ENCODE results near the gene FMNL2. TPM values are rescaled to one million over a fixed set of nuclear protein-coding genes. Genes with fewer than 3 reads are reported as not detected.

FMNL2 gene
- polyA plus RNA-seq, 1 donor = 35.3 TPM

- H3K36me3 ChIP-seq (ENCODE audit: control insufficient read depth, insufficient read depth, low read length) = no peaks in the 10 kb centered on the region
- no peaks in the 10 kb centered on the region for H3K27me3 ChIP-seq (ENCODE audit: control insufficient read depth, insufficient read depth, low read length)
- no peak overlapping the region for H3K4me3 ChIP-seq (ENCODE audit: low read length)
- no peak for DNase-seq
- WGBS (ENCODE audit: insufficient coverage, low lambda C conversion rate) = 80% methylated on average over 1 of the region's 2 CpGs
- no peaks in the 10 kb centered on the region for H3K4me1 ChIP-seq (ENCODE audit: control insufficient read depth, insufficient read depth, low read length)
- no peaks in the 10 kb centered on the region for H3K9me3 ChIP-seq (ENCODE audit: control insufficient read depth, low read depth, low read length)
- no peak overlapping the region for H3K27ac ChIP-seq (ENCODE audit: low read length)
Measured at GRCh38 chr2:152539424-152539823, 204.4 kb downstream of the FMNL2 start.

- no peaks in the 10 kb centered on the region for H3K4me1 ChIP-seq (ENCODE audit: control insufficient read depth, insufficient read depth, low read length)
- no peak for DNase-seq
- H3K4me3 ChIP-seq (ENCODE audit: low read length) = no peak overlapping the region
- WGBS (ENCODE audit: insufficient coverage, low lambda C conversion rate) = 100% methylated on average over 1 of the region's 3 CpGs
- H3K9me3 ChIP-seq (ENCODE audit: control insufficient read depth, low read depth, low read length) = no peaks in the 10 kb centered on the region
- H3K27me3 ChIP-seq (ENCODE audit: control insufficient read depth, insufficient read depth, low read length) = no peaks in the 10 kb centered on the region
- no peaks in the 10 kb centered on the region for H3K36me3 ChIP-seq (ENCODE audit: control insufficient read depth, insufficient read depth, low read length)
- no peak overlapping the region for H3K27ac ChIP-seq (ENCODE audit: low read length)
Measured at GRCh38 chr2:152541712-152542111, 206.7 kb downstream of the FMNL2 start.

GRCh38 chr2:152542337-152542994 is 207.5 kb downstream of the FMNL2 start:
- H3K27me3 ChIP-seq (ENCODE audit: control insufficient read depth, insufficient read depth, low read length) = no peaks in the 10 kb centered on the region
- DNase-seq = no peak
- no peaks in the 10 kb centered on the region for H3K9me3 ChIP-seq (ENCODE audit: control insufficient read depth, low read depth, low read length)
- no peaks in the 10 kb centered on the region for H3K4me1 ChIP-seq (ENCODE audit: control insufficient read depth, insufficient read depth, low read length)
- peak overlapping the region; percentile 16 for H3K27ac ChIP-seq (ENCODE audit: low read length)
- WGBS (ENCODE audit: insufficient coverage, low lambda C conversion rate) = 100% methylated on average over 2 of the region's 4 CpGs
- no peaks in the 10 kb centered on the region for H3K36me3 ChIP-seq (ENCODE audit: control insufficient read depth, insufficient read depth, low read length)
- no peak overlapping the region for H3K4me3 ChIP-seq (ENCODE audit: low read length)

DNA sequence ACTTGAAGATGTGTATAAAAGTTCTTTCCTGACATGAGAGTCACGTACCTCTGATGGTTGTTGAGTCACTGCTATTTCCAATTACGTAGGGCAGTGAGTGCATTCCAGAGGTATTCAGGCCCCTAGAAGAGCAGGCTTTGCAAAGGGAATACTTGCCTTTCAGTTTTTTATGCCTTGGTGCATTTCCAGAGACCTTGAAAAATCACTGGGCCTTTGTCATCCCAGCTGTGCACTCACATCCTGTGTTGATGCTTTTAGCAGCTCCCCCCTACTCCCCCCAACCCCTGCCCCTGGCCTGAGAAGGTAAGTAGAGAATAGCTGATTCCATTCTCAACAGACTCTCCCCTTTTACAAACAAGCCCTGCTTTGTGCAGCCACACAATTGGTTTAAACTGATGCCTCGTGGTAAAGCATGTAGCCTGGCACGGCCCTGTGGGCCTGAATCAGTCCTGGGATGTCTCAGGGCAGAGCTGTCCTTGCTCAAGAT is 208.1 kb downstream of the FMNL2 start:
- Histone ChIP-seq H3K9me3 (ENCODE audit: control insufficient read depth, low read depth, low read length) (no peaks in the 10 kb centered on the region), H3K4me1 (ENCODE audit: control insufficient read depth, insufficient read depth, low read length) (no peaks in the 10 kb centered on the region), H3K27me3 (ENCODE audit: control insufficient read depth, insufficient read depth, low read length) (no peaks in the 10 kb centered on the region), H3K27ac (ENCODE audit: low read length) (peak overlapping the region; percentile 35), H3K36me3 (ENCODE audit: control insufficient read depth, insufficient read depth, low read length) (no peaks in the 10 kb centered on the region), H3K4me3 (ENCODE audit: low read length) (no peak overlapping the region)
- WGBS (ENCODE audit: insufficient coverage, low lambda C conversion rate) = no CpG with 5 or more reads among the region's 4 CpGs
- DNase-seq = peak; percentile 38 to 50

GRCh38 chr2:152543717-152544116 is 208.7 kb downstream of the FMNL2 start:
- Histone ChIP-seq H3K27ac (ENCODE audit: low read length) (peak overlapping the region; percentile 35), H3K27me3 (ENCODE audit: control insufficient read depth, insufficient read depth, low read length) (no peaks in the 10 kb centered on the region), H3K4me1 (ENCODE audit: control insufficient read depth, insufficient read depth, low read length) (no peaks in the 10 kb centered on the region), H3K9me3 (ENCODE audit: control insufficient read depth, low read depth, low read length) (no peaks in the 10 kb centered on the region), H3K36me3 (ENCODE audit: control insufficient read depth, insufficient read depth, low read length) (no peaks in the 10 kb centered on the region), H3K4me3 (ENCODE audit: low read length) (no peak overlapping the region)
- no CpG with 5 or more reads among the region's 4 CpGs for WGBS (ENCODE audit: insufficient coverage, low lambda C conversion rate)
- no peak for DNase-seq

DNA sequence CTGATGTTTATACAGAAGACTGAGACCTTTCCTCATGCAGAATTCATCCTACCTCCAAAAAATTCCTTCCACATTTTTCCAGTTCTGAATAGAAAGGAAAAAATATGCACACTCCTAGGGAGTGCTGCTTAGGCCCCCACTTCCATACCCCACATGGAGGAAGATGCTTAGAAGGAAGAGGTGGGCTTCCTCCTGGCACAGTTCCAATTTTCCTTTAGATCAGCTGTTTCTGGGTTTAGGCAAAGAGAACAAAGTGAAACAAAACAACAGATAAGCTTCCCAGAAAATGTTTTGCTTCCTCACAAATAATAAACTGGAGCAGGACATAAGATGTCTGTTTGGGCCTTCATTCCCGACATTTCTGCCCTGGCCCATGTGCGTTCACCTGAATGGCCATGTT is 209.7 kb downstream of the FMNL2 start:
- Histone ChIP-seq H3K4me1 (ENCODE audit: control insufficient read depth, insufficient read depth, low read length) (no peaks in the 10 kb centered on the region), H3K27ac (ENCODE audit: low read length) (no peak overlapping the region), H3K27me3 (ENCODE audit: control insufficient read depth, insufficient read depth, low read length) (no peaks in the 10 kb centered on the region), H3K9me3 (ENCODE audit: control insufficient read depth, low read depth, low read length) (no peaks in the 10 kb centered on the region), H3K36me3 (ENCODE audit: control insufficient read depth, insufficient read depth, low read length) (no peaks in the 10 kb centered on the region), H3K4me3 (ENCODE audit: low read length) (no peak overlapping the region)
- WGBS (ENCODE audit: insufficient coverage, low lambda C conversion rate) = no CpG with 5 or more reads among the region's 2 CpGs
- no peak for DNase-seq

DNA sequence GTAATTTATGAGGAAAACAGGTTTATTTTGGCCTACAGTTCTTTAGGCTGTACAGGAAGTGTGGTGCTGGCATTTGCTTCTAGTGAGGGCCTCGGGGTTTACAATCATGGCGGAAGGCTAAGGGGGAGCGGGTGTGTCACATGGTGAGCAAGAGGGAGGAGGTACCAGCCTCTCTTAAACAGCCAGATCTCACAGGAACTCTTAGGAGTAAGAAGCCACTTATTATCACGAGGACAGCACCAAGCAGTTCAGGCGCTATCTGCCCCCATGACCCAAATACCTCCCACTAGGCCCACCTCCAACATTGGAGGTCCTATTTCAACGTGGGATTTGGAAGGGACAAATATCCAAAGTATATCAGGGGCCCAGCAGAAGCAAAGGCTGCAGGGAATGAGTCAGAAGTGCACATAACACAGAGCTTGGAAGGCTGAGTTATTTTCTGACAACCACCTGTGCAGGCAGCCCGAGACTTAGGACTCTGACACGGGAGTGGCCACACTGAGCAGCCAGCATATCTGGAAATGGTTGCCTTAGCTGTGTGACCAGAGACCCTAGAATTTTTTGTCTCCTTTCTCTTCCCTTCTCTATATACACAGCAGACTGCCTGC is 211.4 kb downstream of the FMNL2 start:
- Histone ChIP-seq H3K27ac (ENCODE audit: low read length) (peak overlapping the region; percentile 41), H3K36me3 (ENCODE audit: control insufficient read depth, insufficient read depth, low read length) (no peaks in the 10 kb centered on the region), H3K4me1 (ENCODE audit: control insufficient read depth, insufficient read depth, low read length) (no peaks in the 10 kb centered on the region), H3K9me3 (ENCODE audit: control insufficient read depth, low read depth, low read length) (no peaks in the 10 kb centered on the region), H3K27me3 (ENCODE audit: control insufficient read depth, insufficient read depth, low read length) (no peaks in the 10 kb centered on the region), H3K4me3 (ENCODE audit: low read length) (no peak overlapping the region)
- peak; percentile 62 to 86 for DNase-seq
- whole genome bisulfite sequencing (ENCODE audit: insufficient coverage, low lambda C conversion rate) = no CpG with 5 or more reads among the region's 8 CpGs

- 60% methylated on average over 1 of the region's 8 CpGs for WGBS (ENCODE audit: insufficient coverage, low lambda C conversion rate)
- no peak overlapping the region for H3K4me3 ChIP-seq (ENCODE audit: low read length)
- H3K4me1 ChIP-seq (ENCODE audit: control insufficient read depth, insufficient read depth, low read length) = no peaks in the 10 kb centered on the region
- H3K27ac ChIP-seq (ENCODE audit: low read length) = no peak overlapping the region
- no peaks in the 10 kb centered on the region for H3K36me3 ChIP-seq (ENCODE audit: control insufficient read depth, insufficient read depth, low read length)
- DNase-seq = no peak
- no peaks in the 10 kb centered on the region for H3K9me3 ChIP-seq (ENCODE audit: control insufficient read depth, low read depth, low read length)
- no peaks in the 10 kb centered on the region for H3K27me3 ChIP-seq (ENCODE audit: control insufficient read depth, insufficient read depth, low read length)
Measured at GRCh38 chr2:152548111-152548875, 213.3 kb downstream of the FMNL2 start.

DNA sequence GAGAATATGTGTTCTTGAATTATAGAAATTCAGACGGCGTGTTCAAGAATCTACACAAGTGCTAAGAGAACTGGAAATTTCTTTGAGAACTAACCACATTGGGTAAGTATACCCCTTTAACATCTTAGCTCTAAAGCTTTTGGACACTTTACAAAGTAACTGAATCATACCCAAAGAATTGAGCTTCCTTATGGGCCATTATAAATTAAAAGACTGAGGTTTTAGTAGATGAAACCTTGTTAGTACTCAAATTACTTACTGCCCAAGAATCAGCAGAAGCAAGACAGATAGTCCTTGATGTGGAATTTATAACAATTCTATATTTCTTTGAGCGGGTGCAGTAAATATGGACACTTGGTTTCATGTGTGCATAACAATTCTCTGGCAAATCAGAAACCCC is 214.0 kb downstream of the FMNL2 start:
- H3K27me3 ChIP-seq (ENCODE audit: control insufficient read depth, insufficient read depth, low read length) = no peaks in the 10 kb centered on the region
- no peak overlapping the region for H3K4me3 ChIP-seq (ENCODE audit: low read length)
- no peak overlapping the region for H3K27ac ChIP-seq (ENCODE audit: low read length)
- no peaks in the 10 kb centered on the region for H3K9me3 ChIP-seq (ENCODE audit: control insufficient read depth, low read depth, low read length)
- no peaks in the 10 kb centered on the region for H3K36me3 ChIP-seq (ENCODE audit: control insufficient read depth, insufficient read depth, low read length)
- no peaks in the 10 kb centered on the region for H3K4me1 ChIP-seq (ENCODE audit: control insufficient read depth, insufficient read depth, low read length)
- 80% methylated on average over 2 of the region's 3 CpGs for WGBS (ENCODE audit: insufficient coverage, low lambda C conversion rate)
- no peak for DNase-seq

DNA sequence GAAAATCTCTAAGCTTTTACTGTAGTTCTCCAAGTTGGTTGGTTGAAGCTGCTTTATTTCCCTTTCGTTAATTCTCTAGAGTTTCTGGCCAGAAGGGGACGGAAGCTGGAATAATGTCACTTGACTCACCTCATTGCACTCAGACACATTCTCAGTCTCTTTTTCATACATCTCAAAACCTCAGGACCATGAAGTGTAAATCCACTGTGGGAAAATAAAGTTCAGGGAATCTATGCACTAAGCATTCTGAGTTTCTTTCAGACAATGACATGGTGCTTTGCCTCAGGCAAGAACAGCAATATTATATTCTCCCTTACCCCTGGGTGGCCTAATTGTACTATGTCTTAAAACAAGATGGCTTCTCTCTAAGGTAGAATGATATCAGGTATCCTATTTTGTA is 214.4 kb downstream of the FMNL2 start:
- no peaks in the 10 kb centered on the region for H3K9me3 ChIP-seq (ENCODE audit: control insufficient read depth, low read depth, low read length)
- no peak overlapping the region for H3K27ac ChIP-seq (ENCODE audit: low read length)
- WGBS (ENCODE audit: insufficient coverage, low lambda C conversion rate) = 100% methylated on average over 1 of the region's 2 CpGs
- H3K27me3 ChIP-seq (ENCODE audit: control insufficient read depth, insufficient read depth, low read length) = no peaks in the 10 kb centered on the region
- H3K36me3 ChIP-seq (ENCODE audit: control insufficient read depth, insufficient read depth, low read length) = no peaks in the 10 kb centered on the region
- no peak overlapping the region for H3K4me3 ChIP-seq (ENCODE audit: low read length)
- H3K4me1 ChIP-seq (ENCODE audit: control insufficient read depth, insufficient read depth, low read length) = no peaks in the 10 kb centered on the region
- no peak for DNase-seq

Measured in large intestine (tissue), 3 donors.